RPMI7951 (cell line): ENCODE results near the gene SMARCAL1. TPM values are rescaled to one million over a fixed set of nuclear protein-coding genes. Genes with fewer than 3 reads are reported as not detected.

Experiments
- DNase-seq: peaks from one replicate; pipeline ENCODE4 v3.0.0-alpha.2; 2012; ENCODE audit warnings: low read depth
- total RNA-seq: library from RNA; depleted of rRNA; stranded (reverse); fragments of >200 nt; shearing (Covaris generic); gene quantifications from 2 replicates; pipeline ENCODE4 v1.2.3, GENCODE V29; 2014

Gene SMARCAL1
- total RNA-seq, 1 experiment from 2014 or later: 9.3 TPM

GRCh38 chr2:216392945-216393840 is 19.1 kb upstream of the SMARCAL1 start:
- DNase-seq: no peak

- no peak for DNase-seq
Measured at GRCh38 chr2:216394881-216395280, 17.4 kb upstream of the SMARCAL1 start.

GRCh38 chr2:216399621-216400020 is 12.7 kb upstream of the SMARCAL1 start:
- DNase-seq: no peak

GRCh38 chr2:216402751-216403150 is 9.5 kb upstream of the SMARCAL1 start:
- DNase-seq: no peak

GRCh38 chr2:216404010-216404618 is 8.2 kb upstream of the SMARCAL1 start:
- DNase-seq: peak; percentile 54

GRCh38 chr2:216405588-216405987 is 6.7 kb upstream of the SMARCAL1 start:
- DNase-seq: no peak

GRCh38 chr2:216406826-216407225 is 5.5 kb upstream of the SMARCAL1 start:
- DNase-seq: no peak

GRCh38 chr2:216408426-216409290 is 3.6 kb upstream of the SMARCAL1 start:
- no peak for DNase-seq

- no peak for DNase-seq
Measured at GRCh38 chr2:216410550-216410949, 1.7 kb upstream of the SMARCAL1 start.

GRCh38 chr2:216413882-216414281 is 1.6 kb downstream of the SMARCAL1 start:
- DNase-seq: no peak

GRCh38 chr2:216414772-216415319 is 2.6 kb downstream of the SMARCAL1 start:
- no peak for DNase-seq

GRCh38 chr2:216415541-216415940 is 3.3 kb downstream of the SMARCAL1 start:
- no peak for DNase-seq

GRCh38 chr2:216416571-216417307 is 4.5 kb downstream of the SMARCAL1 start:
- no peak for DNase-seq

- no peak for DNase-seq
Measured at GRCh38 chr2:216418981-216419380, 6.7 kb downstream of the SMARCAL1 start.

- DNase-seq: no peak
Measured at GRCh38 chr2:216420367-216421101, 8.2 kb downstream of the SMARCAL1 start.

GRCh38 chr2:216423071-216423470 is 10.8 kb downstream of the SMARCAL1 start:
- no peak for DNase-seq

- peak; percentile 36 for DNase-seq
Measured at GRCh38 chr2:216424274-216424673, 12.0 kb downstream of the SMARCAL1 start.

GRCh38 chr2:216425008-216425787 is 12.9 kb downstream of the SMARCAL1 start:
- DNase-seq: no peak

- peak; percentile 36 for DNase-seq
Measured at GRCh38 chr2:216426166-216426777, 14.0 kb downstream of the SMARCAL1 start.
